Mucosa of gallbladder (tissue), 1 donor: Measurements from ENCODE around the gene SLC2A8. TPM values are rescaled to one million over a fixed set of nuclear protein-coding genes. Genes with fewer than 3 reads are reported as not detected.

Source experiments
- total RNA-seq: library from RNA; stranded (reverse); gene quantifications from one replicate; pipeline ENCODE4 v1.2.1, GENCODE V29; 2021
- donor health status: DM: no; HTN: no; CAD: no.

SLC2A8 gene
- total RNA-seq, 1 donor from 2014 or later = 25.0 TPM

Other genes starting within 250 kb of the SLC2A8 start
- 17.1 TPM for gene GARNL3, start 132.4 kb upstream of the SLC2A8 start, total RNA-seq
- 7.6 TPM for gene ZNF79, start 27.2 kb downstream of the SLC2A8 start, total RNA-seq
- gene RPL12, start 54.2 kb downstream of the SLC2A8 start, total RNA-seq = 764 TPM
- 30.1 TPM for gene LRSAM1, start 54.3 kb downstream of the SLC2A8 start, total RNA-seq
- 52.8 TPM for gene STXBP1, start 215.1 kb downstream of the SLC2A8 start, total RNA-seq